Activated B cell treated with CpG ODN at 0.5 μM for 24 hours (primary cell): ENCODE results near the gene DCLRE1C. TPM values are rescaled to one million over a fixed set of nuclear protein-coding genes. Genes with fewer than 3 reads are reported as not detected.
A peak's percentile ranks its signal among the peaks of the same experiment; 100 is the strongest.

Source experiments
- ATAC-seq: fragments of 200-7000 bp; cut with Tn5 transposase; one replicate; pipeline ENCODE4 v1.10.0; 2021; ENCODE audit warnings: low read depth, mild to moderate bottlenecking, moderate library complexity
- CTCF ChIA-PET: fragments of 350-600 bp; sonication (Branson Sonifier 250); formaldehyde crosslinking; loops from one replicate; lab custom pipeline; 2021; ENCODE audit warnings: antibody characterized with exemption; lab: Charles Lee
- POLR2A ChIA-PET: fragments of 350-600 bp; sonication (Branson Sonifier 250); formaldehyde crosslinking; loops from one replicate; lab custom pipeline; 2021; ENCODE audit warnings: antibody characterized with exemption; lab: Charles Lee
- DNase-seq: peaks from one replicate; pipeline ENCODE4 v3.0.0; 2022
- H3K27ac Mint-ChIP-seq: one replicate; pipeline ENCODE4 v1.8.0; 2020; ENCODE audit warnings: mixed read lengths
- H3K27me3 Mint-ChIP-seq: one replicate; pipeline ENCODE4 v1.8.0; 2021; ENCODE audit warnings: mixed read lengths
- H3K36me3 Mint-ChIP-seq: one replicate; pipeline ENCODE4 v1.8.0; 2021; ENCODE audit warnings: low read depth, mixed read lengths
- H3K4me1 Mint-ChIP-seq: one replicate; pipeline ENCODE4 v1.8.0; 2021; ENCODE audit warnings: mixed read lengths
- H3K4me3 Mint-ChIP-seq: one replicate; pipeline ENCODE4 v1.8.0; 2020; ENCODE audit warnings: mild to moderate bottlenecking, mixed read lengths
- H3K9me3 Mint-ChIP-seq: one replicate; pipeline ENCODE4 v1.8.0; 2020; ENCODE audit warnings: mixed read lengths
- CTCF ChIP-seq: fragments of 200-600 bp; IDR thresholded peaks from one replicate; pipeline ENCODE4 v1.8.0; 2022; ENCODE audit warnings: antibody characterized with exemption, mild to moderate bottlenecking
- intact Hi-C: fragments of 100-400 bp; cut with micrococcal nuclease; formaldehyde crosslinking; loops from one replicate; pipeline ENCODE4 v1.15.1; 2024
- total RNA-seq: library from RNA; stranded (reverse); gene quantifications from 2 replicates; pipeline ENCODE4 v1.2.3, GENCODE V29; 2022

DCLRE1C gene
- total RNA-seq, 1 donor from 2014 or later, result 43.8 TPM

DNA sequence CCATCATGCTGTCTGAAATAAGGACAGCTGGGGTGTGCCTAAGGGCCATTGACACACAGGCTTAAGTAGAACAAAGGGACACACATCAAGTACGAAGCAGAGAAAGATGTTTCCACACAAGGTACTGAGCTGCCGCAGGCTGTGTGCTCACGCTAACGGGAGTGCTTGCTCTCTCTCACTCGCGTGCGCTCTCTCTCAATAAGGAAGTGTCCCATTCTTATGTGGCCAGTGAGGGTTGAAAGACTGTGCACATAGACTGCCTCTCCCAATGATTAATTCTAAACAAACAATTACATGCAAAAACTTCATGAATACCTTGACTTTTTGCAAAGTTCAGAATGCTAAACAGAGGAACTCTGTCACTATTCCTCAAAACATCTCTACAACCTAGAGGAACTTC, 29.9 kb downstream of the DCLRE1C start:
- H3K27me3 Mint-ChIP-seq, result no peaks in the 10 kb centered on the region
- CTCF ChIA-PET, result no interaction called here

DNA sequence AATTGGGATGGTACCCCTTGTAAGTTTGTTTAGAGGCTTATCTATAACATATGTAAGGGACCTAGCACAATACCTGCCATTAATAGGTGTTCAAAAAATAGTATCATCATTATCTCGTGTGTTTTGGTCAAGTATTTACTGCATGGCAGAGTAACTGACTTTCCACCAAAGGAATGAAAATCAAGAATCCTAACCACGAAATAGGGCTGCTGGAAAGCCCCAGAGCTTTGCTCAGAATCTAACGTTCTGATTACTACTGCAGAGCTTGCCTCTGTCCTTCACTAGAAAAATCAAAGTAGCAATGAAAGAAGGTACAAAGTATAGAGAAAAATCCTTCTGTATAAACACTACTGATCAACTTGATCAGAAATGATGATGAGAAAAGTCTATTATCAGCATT, 34.9 kb downstream of the DCLRE1C start:
- no peak overlapping the region for H3K4me3 Mint-ChIP-seq
- no peaks in the 10 kb centered on the region for H3K27me3 Mint-ChIP-seq
- ChIA-PET CTCF (no interaction called here), POLR2A (no interaction called here)
- peaks cover 3% of the 10 kb centered on the region for H3K4me1 Mint-ChIP-seq
- H3K9me3 Mint-ChIP-seq, result peaks cover 5% of the 10 kb centered on the region
- ATAC-seq (no peak), DNase-seq (no peak)
- no peak overlapping the region for H3K27ac Mint-ChIP-seq
- intact Hi-C loops, result no loop called here
- no peak for TF ChIP-seq CTCF
- peaks cover 95% of the 10 kb centered on the region for H3K36me3 Mint-ChIP-seq

More for the DNA sequence above, 29.9 kb downstream of the DCLRE1C start:
- Mint-ChIP-seq H3K4me1 (peaks cover 32% of the 10 kb centered on the region), H3K27ac (no peak overlapping the region), H3K9me3 (no peaks in the 10 kb centered on the region), H3K4me3 (no peak overlapping the region), H3K36me3 (peaks cover 88% of the 10 kb centered on the region)
- ATAC-seq (no peak), DNase-seq (no peak)
- intact Hi-C loops, result no loop called here
- no peak for TF ChIP-seq CTCF
- POLR2A ChIA-PET, result interaction anchor here (1.4 kb wide), 1 partner anchor 30 kb away, joined by 4 read pairs; the partner anchor contains the start of gene DCLRE1C

GRCh38 chr10:14917827-14918226, 36.1 kb downstream of the DCLRE1C start:
- TF ChIP-seq CTCF, result no peak
- peaks cover 5% of the 10 kb centered on the region for H3K9me3 Mint-ChIP-seq
- peaks cover 6% of the 10 kb centered on the region for H3K4me1 Mint-ChIP-seq
- no peaks in the 10 kb centered on the region for H3K27me3 Mint-ChIP-seq
- DNase-seq (no peak), ATAC-seq (no peak)
- CTCF ChIA-PET, result no interaction called here
- intact Hi-C loops, result no loop called here
- POLR2A ChIA-PET, result no interaction called here
- H3K4me3 Mint-ChIP-seq, result no peak overlapping the region
- peaks cover 94% of the 10 kb centered on the region for H3K36me3 Mint-ChIP-seq
- no peak overlapping the region for H3K27ac Mint-ChIP-seq

DNA sequence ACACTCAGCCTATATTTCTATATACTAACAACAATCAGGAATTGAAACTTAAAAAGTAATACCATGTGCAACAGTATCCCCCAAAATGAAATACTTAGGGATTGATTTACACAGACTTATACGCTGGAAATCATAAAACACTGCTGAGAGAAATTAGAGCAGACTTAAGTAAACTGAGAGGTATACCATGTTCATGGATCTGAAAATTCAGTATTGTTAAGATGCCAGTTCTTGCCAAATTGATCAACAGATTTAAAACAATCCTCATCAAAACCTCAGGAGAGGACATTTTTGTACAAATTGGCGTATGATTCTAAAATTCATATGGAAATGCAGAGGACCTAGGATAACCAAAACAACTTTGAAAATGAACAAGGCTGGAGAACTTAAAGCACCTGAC, 37.3 kb downstream of the DCLRE1C start:
- ATAC-seq (no peak), DNase-seq (no peak)
- ChIA-PET POLR2A (no interaction called here), CTCF (no interaction called here)
- H3K9me3 Mint-ChIP-seq, result peaks cover 5% of the 10 kb centered on the region
- H3K27me3 Mint-ChIP-seq, result no peaks in the 10 kb centered on the region
- H3K4me3 Mint-ChIP-seq, result no peak overlapping the region
- H3K27ac Mint-ChIP-seq, result peak overlapping the region; percentile 1
- no peak for TF ChIP-seq CTCF
- intact Hi-C loops, result no loop called here
- peaks cover 6% of the 10 kb centered on the region for H3K4me1 Mint-ChIP-seq
- H3K36me3 Mint-ChIP-seq, result peaks cover 94% of the 10 kb centered on the region

- Mint-ChIP-seq H3K27me3 (no peaks in the 10 kb centered on the region), H3K4me3 (no peak overlapping the region), H3K36me3 (peaks cover 89% of the 10 kb centered on the region), H3K4me1 (peaks cover 6% of the 10 kb centered on the region), H3K9me3 (no peaks in the 10 kb centered on the region), H3K27ac (no peak overlapping the region)
- ATAC-seq (no peak), DNase-seq (no peak)
- CTCF ChIA-PET, result no interaction called here
- intact Hi-C loops, result no loop called here
- POLR2A ChIA-PET, result interaction anchor here (0.6 kb wide), 1 partner anchor 15 kb away, joined by 4 read pairs; no protein-coding TSS in a partner anchor
- TF ChIP-seq CTCF, result no peak
These were observed 42.1 kb downstream of the DCLRE1C start for GRCh38 chr10:14911801-14912200.
